HFF-Myc (cell line): ENCODE results near the gene PSRC1.
A peak's percentile ranks its signal among the peaks of the same experiment; 100 is the strongest.

Experiments used
- DNase-seq: peaks from one replicate; pipeline ENCODE4 v3.0.0-alpha.2; 2011; ENCODE audit warnings: low read depth; ENCODE audit errors: extremely low read depth
- H3K4me3 ChIP-seq: replicated peaks from 2 replicates; pipeline ENCODE4 v1.5.1; 2011; ENCODE audit warnings: low read depth, mild to moderate bottlenecking, control low read depth, low read length
- CTCF ChIP-seq: IDR thresholded peaks from 2 replicates; pipeline ENCODE4 v1.5.1; 2012; ENCODE audit warnings: mild to moderate bottlenecking, low read depth, low read length, control low read depth; ENCODE audit errors: missing control alignments

The PSRC1 gene

DNA sequence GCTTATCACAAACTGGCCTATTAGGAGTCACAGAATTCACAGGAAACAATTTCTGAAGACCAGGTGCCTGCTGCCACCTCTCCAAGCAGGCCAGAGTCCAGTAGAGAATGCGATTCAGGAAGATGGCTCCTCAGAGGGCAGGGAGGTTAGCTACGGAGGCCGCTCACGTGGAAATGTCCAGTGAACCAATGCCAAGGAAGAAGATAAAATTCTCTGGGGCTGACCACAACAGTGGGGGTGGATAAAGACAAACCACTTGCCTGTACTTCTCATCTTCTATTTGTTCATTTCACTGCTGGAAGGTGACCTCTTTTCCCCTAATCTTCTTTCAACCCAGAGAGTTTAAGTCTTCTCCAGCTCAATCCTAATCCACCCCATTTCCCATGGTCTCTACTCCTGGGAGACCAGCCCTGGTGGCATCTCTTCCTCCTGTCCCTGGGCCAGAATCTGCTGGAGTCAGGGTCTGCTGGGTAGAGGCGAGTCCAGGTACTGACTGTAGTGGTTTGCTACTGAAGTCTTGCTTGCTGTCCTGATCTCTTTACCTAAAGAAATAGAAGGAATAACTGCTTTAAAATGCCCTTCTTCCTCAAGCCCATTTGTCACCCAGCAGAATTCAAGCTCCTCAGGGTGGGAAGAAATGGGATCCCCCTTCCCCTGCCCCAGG, 3.2 kb downstream of the PSRC1 start:
- DNase-seq: no peak
- no peak overlapping the region for H3K4me3 ChIP-seq
- TF ChIP-seq CTCF: no peak

GRCh38 chr1:109277434-109278204, 5.3 kb downstream of the PSRC1 start:
- DNase-seq: no peak
- H3K4me3 ChIP-seq: no peak overlapping the region
- TF ChIP-seq CTCF: peak; percentile 90

GRCh38 chr1:109275706-109276345, 7.1 kb downstream of the PSRC1 start:
- DNase-seq: no peak
- no peak for TF ChIP-seq CTCF
- no peak overlapping the region for H3K4me3 ChIP-seq

DNA sequence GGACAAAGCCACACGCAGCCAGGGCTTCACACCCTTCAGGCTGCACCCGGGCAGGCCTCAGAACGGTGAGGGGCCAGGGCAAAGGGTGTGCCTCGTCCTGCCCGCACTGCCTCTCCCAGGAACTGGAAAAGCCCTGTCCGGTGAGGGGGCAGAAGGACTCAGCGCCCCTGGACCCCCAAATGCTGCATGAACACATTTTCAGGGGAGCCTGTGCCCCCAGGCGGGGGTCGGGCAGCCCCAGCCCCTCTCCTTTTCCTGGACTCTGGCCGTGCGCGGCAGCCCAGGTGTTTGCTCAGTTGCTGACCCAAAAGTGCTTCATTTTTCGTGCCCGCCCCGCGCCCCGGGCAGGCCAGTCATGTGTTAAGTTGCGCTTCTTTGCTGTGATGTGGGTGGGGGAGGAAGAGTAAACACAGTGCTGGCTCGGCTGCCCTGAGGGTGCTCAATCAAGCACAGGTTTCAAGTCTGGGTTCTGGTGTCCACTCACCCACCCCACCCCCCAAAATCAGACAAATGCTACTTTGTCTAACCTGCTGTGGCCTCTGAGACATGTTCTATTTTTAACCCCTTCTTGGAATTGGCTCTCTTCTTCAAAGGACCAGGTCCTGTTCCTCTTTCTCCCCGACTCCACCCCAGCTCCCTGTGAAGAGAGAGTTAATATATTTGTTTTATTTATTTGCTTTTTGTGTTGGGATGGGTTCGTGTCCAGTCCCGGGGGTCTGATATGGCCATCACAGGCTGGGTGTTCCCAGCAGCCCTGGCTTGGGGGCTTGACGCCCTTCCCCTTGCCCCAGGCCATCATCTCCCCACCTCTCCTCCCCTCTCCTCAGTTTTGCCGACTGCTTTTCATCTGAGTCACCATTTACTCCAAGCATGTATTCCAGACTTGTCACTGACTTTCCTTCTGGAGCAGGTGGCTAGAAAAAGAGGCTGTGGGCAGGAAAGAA, 8.1 kb downstream of the PSRC1 start:
- no peak for DNase-seq
- no peak overlapping the region for H3K4me3 ChIP-seq
- no peak for TF ChIP-seq CTCF

DNA sequence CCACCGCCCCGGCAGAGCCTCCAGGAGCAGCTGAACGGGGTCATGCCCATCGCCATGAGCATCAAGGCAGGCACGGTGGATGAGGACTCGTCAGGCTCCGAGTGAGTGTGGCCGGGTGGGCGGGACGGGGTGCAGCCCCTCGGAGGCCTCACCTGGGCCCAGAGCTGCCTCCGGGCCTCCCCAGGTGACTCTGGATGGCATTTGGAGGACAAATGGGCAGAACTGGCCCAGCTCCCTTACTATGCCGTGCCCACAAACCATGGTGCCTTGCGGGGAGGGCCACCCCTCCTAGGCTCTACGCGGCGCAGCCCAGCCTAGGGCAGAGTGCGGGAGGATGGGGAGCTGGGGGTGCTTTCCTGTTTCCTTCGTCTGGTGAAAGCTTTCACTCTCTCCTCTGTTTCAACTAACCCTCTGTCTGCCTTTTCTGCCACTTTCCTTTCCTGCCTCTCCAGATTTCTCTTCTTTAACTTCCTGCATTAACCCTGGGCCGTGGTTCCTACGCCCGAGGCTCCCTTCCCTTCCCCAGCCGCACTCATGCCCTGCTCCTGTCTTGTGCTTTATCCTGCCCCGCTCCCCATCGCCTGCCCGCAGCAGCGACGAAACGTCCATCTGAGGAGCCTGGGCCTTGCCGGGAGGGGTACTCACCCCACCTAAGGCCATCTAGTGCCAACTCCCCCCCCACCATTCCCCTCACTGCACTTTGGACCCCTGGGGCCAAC, 9.2 kb downstream of the PSRC1 start:
- TF ChIP-seq CTCF: no peak
- H3K4me3 ChIP-seq: no peak overlapping the region
- no peak for DNase-seq
